Neural cell (in vitro differentiated cells): ENCODE results near the gene EFCAB11. TPM values are rescaled to one million over a fixed set of nuclear protein-coding genes. Genes with fewer than 3 reads are reported as not detected.

Experiments used
- H2AFZ ChIP-seq: fragments of 200-600, 300-800 bp; sonication (generic), shearing (Covaris generic); 2 replicates; pipeline ENCODE4 v1.6.0; 2014; ENCODE audit warnings: low read depth, mild to moderate bottlenecking, antibody characterized with exemption, low read length, moderate library complexity
- H3F3A ChIP-seq: fragments of 200-600 bp; shearing (Covaris generic); 2 replicates; pipeline ENCODE4 v1.6.1; 2016; ENCODE audit warnings: mild to moderate bottlenecking, moderate library complexity, mixed read lengths, antibody characterized with exemption, low read length; ENCODE audit not compliant: insufficient read depth, poor library complexity, severe bottlenecking
- H3K27ac ChIP-seq: fragments of 200-600, 300-800 bp; sonication (generic), shearing (Covaris generic); 2 replicates; pipeline ENCODE4 v1.5.1; 2014; ENCODE audit warnings: mild to moderate bottlenecking, low read length, moderate library complexity
- H3K27me3 ChIP-seq: fragments of 300-800, 200-600 bp; sonication (generic), shearing (Covaris generic); 2 replicates; pipeline ENCODE4 v1.6.0; 2014; ENCODE audit warnings: mild to moderate bottlenecking, low read depth, low read length, moderate library complexity; ENCODE audit not compliant: insufficient read depth
- H3K36me3 ChIP-seq: fragments of 300-800, 200-600 bp; sonication (generic), shearing (Covaris generic); 2 replicates; pipeline ENCODE4 v1.5.1; 2014; ENCODE audit warnings: mild to moderate bottlenecking, antibody characterized with exemption, low read length, moderate library complexity; ENCODE audit not compliant: insufficient read depth
- H3K4me2 ChIP-seq: fragments of 300-800, 200-600 bp; sonication (generic), shearing (Covaris generic); 2 replicates; pipeline ENCODE4 v1.6.0; 2014; ENCODE audit warnings: mild to moderate bottlenecking, low read length
- H3K4me3 ChIP-seq: fragments of 300-800, 200-600 bp; sonication (generic), shearing (Covaris generic); 2 replicates; pipeline ENCODE4 v1.5.1; 2014; ENCODE audit warnings: mild to moderate bottlenecking, low read length, moderate library complexity
- H3K79me2 ChIP-seq: fragments of 200-600 bp; shearing (Covaris generic); replicated peaks from 2 replicates; pipeline ENCODE4 v1.6.0; 2014; ENCODE audit warnings: mild to moderate bottlenecking, low read length, moderate library complexity; ENCODE audit not compliant: insufficient read depth
- H3K9ac ChIP-seq: fragments of 300-800, 200-600 bp; sonication (generic), shearing (Covaris generic); 2 replicates; pipeline ENCODE4 v1.6.1; 2016; ENCODE audit warnings: mild to moderate bottlenecking, low read length, mixed read lengths
- H3K9me2 ChIP-seq: fragments of 200-600 bp; shearing (Covaris generic); 2 replicates; pipeline ENCODE4 v1.6.1; 2016; ENCODE audit warnings: mild to moderate bottlenecking, low read length, mixed read lengths; ENCODE audit not compliant: insufficient read depth
- H3K9me3 ChIP-seq: fragments of 200-600, 300-800 bp; sonication (generic), shearing (Covaris generic); 2 replicates; pipeline ENCODE4 v1.6.1; 2016; ENCODE audit warnings: mild to moderate bottlenecking, mixed run types, low read length, moderate library complexity, mixed read lengths
- H4K20me1 ChIP-seq: fragments of 200-600 bp; shearing (Covaris generic); 2 replicates; pipeline ENCODE4 v1.6.1; 2016; ENCODE audit warnings: mild to moderate bottlenecking, mixed run types; ENCODE audit not compliant: insufficient read depth
- CTCF ChIP-seq: fragments of 450-650 bp; IDR thresholded peaks from 2 replicates; pipeline ENCODE4 v1.5.1; 2014; ENCODE audit warnings: antibody characterized with exemption, mild to moderate bottlenecking, moderate library complexity; ENCODE audit not compliant: poor library complexity, severe bottlenecking
- EP300 ChIP-seq: fragments of 450-650 bp; conservative IDR thresholded peaks from 2 replicates; pipeline ENCODE4 v1.6.1; 2014; ENCODE audit warnings: antibody characterized with exemption, mild to moderate bottlenecking, moderate library complexity; ENCODE audit not compliant: poor library complexity, severe bottlenecking
- EZH2 ChIP-seq: fragments of 200-600, 300-800 bp; shearing (Covaris generic), sonication (generic); IDR thresholded peaks from 2 replicates; pipeline ENCODE4 v1.6.1; 2014; ENCODE audit warnings: antibody characterized with exemption, low read length, borderline replicate concordance, mild to moderate bottlenecking; ENCODE audit not compliant: insufficient read depth, poor library complexity, severe bottlenecking
- MXI1 ChIP-seq: fragments of 450-650 bp; conservative IDR thresholded peaks from 2 replicates; pipeline ENCODE4 v1.6.1; 2014; ENCODE audit warnings: antibody characterized with exemption, mild to moderate bottlenecking; ENCODE audit not compliant: poor library complexity, severe bottlenecking
- POLR2AphosphoS5 ChIP-seq: IDR thresholded peaks from 2 replicates; pipeline ENCODE4 v1.6.1; 2012
- RAD21 ChIP-seq: fragments of 450-650 bp; conservative IDR thresholded peaks from 2 replicates; pipeline ENCODE4 v1.6.1; 2014; ENCODE audit warnings: antibody characterized with exemption, mild to moderate bottlenecking, moderate library complexity
- REST ChIP-seq: IDR thresholded peaks from 2 replicates; pipeline ENCODE4 v1.6.1; 2012; ENCODE audit warnings: borderline replicate concordance
- SMC3 ChIP-seq: fragments of 450-650 bp; conservative IDR thresholded peaks from 2 replicates; pipeline ENCODE4 v1.6.1; 2014; ENCODE audit warnings: antibody characterized with exemption, mild to moderate bottlenecking, moderate library complexity; ENCODE audit not compliant: poor library complexity
- TAF1 ChIP-seq: IDR thresholded peaks from 2 replicates; pipeline ENCODE4 v1.6.1; 2012; ENCODE audit warnings: low read depth
- polyA minus RNA-seq: library from RNA; depleted of rRNA, polyadenylated mRNA; stranded (reverse); fragments of >200 nt; gene quantifications from 2 replicates; pipeline ENCODE4 v1.2.3, GENCODE V29; 2014
- polyA plus RNA-seq: library from polyadenylated mRNA; depleted of rRNA; stranded (reverse); fragments of >200 nt; gene quantifications from 2 replicates; pipeline ENCODE4 v1.2.3, GENCODE V29; 2014

The EFCAB11 gene
- 7.9 and 10.2 TPM in 2 replicates for polyA plus RNA-seq
- polyA minus RNA-seq, result 5.1 and 7.6 TPM in 2 replicates

- Histone ChIP-seq H3K9ac (peak within 1 kb of the TSS; percentile 74), H4K20me1 (no peaks in the 10 kb centered on the region), H3K4me2 (peak within 1 kb of the TSS; percentile 56), H3K4me3 (peak within 1 kb of the TSS; percentile 89), H3K79me2 (peaks cover 7% of the 10 kb centered on the region), H2AFZ (peak within 1 kb of the TSS; percentile 41), H3K9me2 (no peaks in the 10 kb centered on the region), H3F3A (peaks cover 3% of the 10 kb centered on the region), H3K27me3 (no peaks in the 10 kb centered on the region), H3K36me3 (no peaks in the 10 kb centered on the region), H3K27ac (peak within 1 kb of the TSS; percentile 87), H3K9me3 (no peaks in the 10 kb centered on the region)
- TF ChIP-seq TAF1, result peak; percentile 83
- peak; percentile 78 for TF ChIP-seq POLR2AphosphoS5
- no peak for TF ChIP-seq CTCF
- TF ChIP-seq SMC3, result peak; percentile 48
- TF ChIP-seq REST, result peak; percentile 53
- peak; percentile 10 for TF ChIP-seq EP300
- TF ChIP-seq MXI1, result peak; percentile 99
- TF ChIP-seq EZH2, result no peak
- peak; percentile 56 for TF ChIP-seq RAD21
Observed at GRCh38 chr14:89954070-89955021, at the start of gene EFCAB11. Gene EFCAB11 (minus strand): TSS chr14:89954730. CDS start chr14:89954660, 70 bp downstream.

GRCh38 chr14:90003526-90004307, 49.2 kb upstream of the EFCAB11 start:
- H2AFZ ChIP-seq, result no peak overlapping the region
- peak overlapping the region; percentile 19 for H3K4me3 ChIP-seq
- H4K20me1 ChIP-seq, result no peaks in the 10 kb centered on the region
- no peaks in the 10 kb centered on the region for H3F3A ChIP-seq
- no peaks in the 10 kb centered on the region for H3K79me2 ChIP-seq
- no peak for TF ChIP-seq REST
- peak; percentile 24 for TF ChIP-seq EP300
- no peak for TF ChIP-seq CTCF
- no peak for TF ChIP-seq SMC3
- TF ChIP-seq EZH2, result no peak
- no peak for TF ChIP-seq POLR2AphosphoS5
- no peak for TF ChIP-seq RAD21
- TF ChIP-seq TAF1, result no peak
- TF ChIP-seq MXI1, result peak; percentile 48
- peak overlapping the region; percentile 41 for H3K27ac ChIP-seq
- no peaks in the 10 kb centered on the region for H3K9me2 ChIP-seq
- H3K36me3 ChIP-seq, result no peaks in the 10 kb centered on the region
- peak overlapping the region; percentile 22 for H3K9ac ChIP-seq
- no peaks in the 10 kb centered on the region for H3K27me3 ChIP-seq
- H3K9me3 ChIP-seq, result no peaks in the 10 kb centered on the region
- H3K4me2 ChIP-seq, result no peak overlapping the region
